Kidney (tissue), 14 donors: Measurements from ENCODE around the gene KCNH5. TPM values are rescaled to one million over a fixed set of nuclear protein-coding genes. Genes with fewer than 3 reads are reported as not detected.

Source experiments
- DNase-seq, 5 donors: peaks; one replicate each; pipeline ENCODE4 v3.0.0-alpha.2; 2013 to 2020
- FAIRE-seq: peaks from 2 replicates; lab custom pipeline; 2012; peaks lifted over from hg19 to GRCh38; lab: Jason Lieb, UNC
- H3K27ac ChIP-seq, 2 donors: one replicate each; pipeline ENCODE4 v1.7.0; 2013; ENCODE audit warnings: low read depth in 2 of 2, low read length in 2 of 2, inconsistent platforms in 1 of 2
- H3K27me3 ChIP-seq: one replicate; pipeline ENCODE4 v1.7.1; 2013; ENCODE audit warnings: low read length, inconsistent platforms; ENCODE audit not compliant: control insufficient read depth, insufficient read depth
- H3K36me3 ChIP-seq, 3 donors: one replicate each; pipeline versions ENCODE4 v1.7.0 to v1.7.1; 2013; ENCODE audit warnings: low read length in 3 of 3, control low read depth in 1 of 3, inconsistent platforms in 1 of 3; ENCODE audit not compliant: insufficient read depth in 3 of 3, control insufficient read depth in 2 of 3
- H3K4me1 ChIP-seq, 3 donors: one replicate each; pipeline versions ENCODE4 v1.7.0 to v1.7.1; 2013; ENCODE audit warnings: low read length in 3 of 3, inconsistent platforms in 1 of 3, low read depth in 1 of 3; ENCODE audit not compliant: control insufficient read depth in 2 of 3, insufficient read depth in 2 of 3
- H3K4me3 ChIP-seq, 3 donors: one replicate each; pipeline versions ENCODE4 v1.7.0 to v1.8.1; 2013; ENCODE audit warnings: low read length in 3 of 3, control low read depth in 1 of 3, inconsistent platforms in 1 of 3
- H3K9ac ChIP-seq, 3 donors: one replicate each; pipeline versions ENCODE4 v1.7.0 to v1.7.1; 2013; ENCODE audit warnings: low read length in 3 of 3, control low read depth in 1 of 3, inconsistent platforms in 1 of 3
- H3K9me3 ChIP-seq, 3 donors: one replicate each; pipeline versions ENCODE4 v1.7.0 to v1.7.1; 2013; ENCODE audit warnings: low read length in 3 of 3, control low read depth in 1 of 3, inconsistent platforms in 1 of 3; ENCODE audit not compliant: control insufficient read depth in 2 of 3, insufficient read depth in 1 of 3
- intact Hi-C: fragments of 100-400 bp; cut with DNase I; formaldehyde crosslinking; loops from one replicate; pipeline ENCODE4 v1.11.1; 2022
- polyA plus RNA-seq: library from polyadenylated mRNA; stranded (reverse); fragments of 350-450 nt; fragmentation: Illumina TruSeq; extraction: RNeasy Lipid Tissue Mini Kit (QIAGEN cat#74804); gene quantifications from one replicate; pipeline ENCODE4 v1.2.3, GENCODE V29; 2014; ENCODE audit warnings: low read depth, low replicate concordance; ENCODE audit not compliant: insufficient read depth
- total RNA-seq: library from RNA; stranded (reverse); fragmentation: NEBNext Ultra II Directional; extraction: Animal tissue kit (Norgen Biotek cat#: 25700); gene quantifications from one replicate; pipeline ENCODE4 v1.2.1, GENCODE V29; 2021
- TF ChIP-seq, protein P1 (sequence below): IDR thresholded peaks from 3 replicates; pipeline ENCODE4 v1.5.1; 2012; ENCODE audit warnings: mild to moderate bottlenecking, moderate library complexity, borderline replicate concordance; ENCODE audit not compliant: insufficient read depth; ENCODE audit errors: extremely low read depth
- donor health status: control.
- donor health status: control.
- donor health status: control.
- donor health status: control.
- donor health status: control.
- donor health status: DM: yes; HTN: yes; CAD: no.
- donor health status: Normal renal cell carcinoma (clear cell type).

Gene KCNH5
- total and polyA plus RNA-seq, 2 donors from 2014 or later = not detected

GRCh38 chr14:63014621-63015020 lies 30.6 kb downstream of the KCNH5 start:
- H3K36me3 ChIP-seq = no peaks in the 10 kb centered on the region
- H3K9ac ChIP-seq = no peak overlapping the region
- no peak for DNase-seq
- no peaks in the 10 kb centered on the region for H3K9me3 ChIP-seq
- no peak for FAIRE-seq
- TF ChIP-seq, protein P1, sequence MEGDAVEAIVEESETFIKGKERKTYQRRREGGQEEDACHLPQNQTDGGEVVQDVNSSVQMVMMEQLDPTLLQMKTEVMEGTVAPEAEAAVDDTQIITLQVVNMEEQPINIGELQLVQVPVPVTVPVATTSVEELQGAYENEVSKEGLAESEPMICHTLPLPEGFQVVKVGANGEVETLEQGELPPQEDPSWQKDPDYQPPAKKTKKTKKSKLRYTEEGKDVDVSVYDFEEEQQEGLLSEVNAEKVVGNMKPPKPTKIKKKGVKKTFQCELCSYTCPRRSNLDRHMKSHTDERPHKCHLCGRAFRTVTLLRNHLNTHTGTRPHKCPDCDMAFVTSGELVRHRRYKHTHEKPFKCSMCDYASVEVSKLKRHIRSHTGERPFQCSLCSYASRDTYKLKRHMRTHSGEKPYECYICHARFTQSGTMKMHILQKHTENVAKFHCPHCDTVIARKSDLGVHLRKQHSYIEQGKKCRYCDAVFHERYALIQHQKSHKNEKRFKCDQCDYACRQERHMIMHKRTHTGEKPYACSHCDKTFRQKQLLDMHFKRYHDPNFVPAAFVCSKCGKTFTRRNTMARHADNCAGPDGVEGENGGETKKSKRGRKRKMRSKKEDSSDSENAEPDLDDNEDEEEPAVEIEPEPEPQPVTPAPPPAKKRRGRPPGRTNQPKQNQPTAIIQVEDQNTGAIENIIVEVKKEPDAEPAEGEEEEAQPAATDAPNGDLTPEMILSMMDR = no peak
- H3K4me1 ChIP-seq = no peaks in the 10 kb centered on the region
- H3K27ac ChIP-seq = no peak overlapping the region
- intact Hi-C loops = no loop called here
- no peaks in the 10 kb centered on the region for H3K27me3 ChIP-seq
- H3K4me3 ChIP-seq = no peak overlapping the region

GRCh38 chr14:63012171-63012570 lies 33.1 kb downstream of the KCNH5 start:
- TF ChIP-seq, protein P1 = no peak
- no peak overlapping the region for H3K4me3 ChIP-seq
- H3K27me3 ChIP-seq = no peaks in the 10 kb centered on the region
- no peaks in the 10 kb centered on the region for H3K9me3 ChIP-seq
- no peaks in the 10 kb centered on the region for H3K4me1 ChIP-seq
- no peaks in the 10 kb centered on the region for H3K36me3 ChIP-seq
- intact Hi-C loops = no loop called here
- FAIRE-seq = no peak
- no peak for DNase-seq
- no peak overlapping the region for H3K9ac ChIP-seq
- no peak overlapping the region for H3K27ac ChIP-seq

- Histone ChIP-seq H3K4me1 (no peaks in the 10 kb centered on the region), H3K9me3 (no peaks in the 10 kb centered on the region), H3K27me3 (no peaks in the 10 kb centered on the region), H3K27ac (no peak overlapping the region), H3K9ac (no peak overlapping the region), H3K36me3 (no peaks in the 10 kb centered on the region), H3K4me3 (no peak overlapping the region)
- intact Hi-C loops = no loop called here
- no peak for DNase-seq
- FAIRE-seq = no peak
- TF ChIP-seq, protein P1 = no peak
These were observed 33.6 kb downstream of the KCNH5 start for GRCh38 chr14:63011623-63012022.

- Histone ChIP-seq H3K4me1 (no peaks in the 10 kb centered on the region), H3K27ac (no peak overlapping the region), H3K4me3 (no peak overlapping the region), H3K27me3 (no peaks in the 10 kb centered on the region), H3K36me3 (no peaks in the 10 kb centered on the region), H3K9me3 (no peaks in the 10 kb centered on the region), H3K9ac (no peak overlapping the region)
- TF ChIP-seq, protein P1 = no peak
- intact Hi-C loops = no loop called here
- no peak for DNase-seq
- FAIRE-seq = no peak
These were observed 35.8 kb downstream of the KCNH5 start for GRCh38 chr14:63009495-63009894.
